ENCODE results near the gene SPATA1. TPM values are rescaled to one million over a fixed set of nuclear protein-coding genes. Genes with fewer than 3 reads are reported as not detected.

The SPATA1 gene
- total and polyA plus RNA-seq, 2 of the 8 experiments (the other 6 are each of a cell fraction or from before 2014, with no cell fraction given): 0.51 to 1.1 TPM

DNA sequence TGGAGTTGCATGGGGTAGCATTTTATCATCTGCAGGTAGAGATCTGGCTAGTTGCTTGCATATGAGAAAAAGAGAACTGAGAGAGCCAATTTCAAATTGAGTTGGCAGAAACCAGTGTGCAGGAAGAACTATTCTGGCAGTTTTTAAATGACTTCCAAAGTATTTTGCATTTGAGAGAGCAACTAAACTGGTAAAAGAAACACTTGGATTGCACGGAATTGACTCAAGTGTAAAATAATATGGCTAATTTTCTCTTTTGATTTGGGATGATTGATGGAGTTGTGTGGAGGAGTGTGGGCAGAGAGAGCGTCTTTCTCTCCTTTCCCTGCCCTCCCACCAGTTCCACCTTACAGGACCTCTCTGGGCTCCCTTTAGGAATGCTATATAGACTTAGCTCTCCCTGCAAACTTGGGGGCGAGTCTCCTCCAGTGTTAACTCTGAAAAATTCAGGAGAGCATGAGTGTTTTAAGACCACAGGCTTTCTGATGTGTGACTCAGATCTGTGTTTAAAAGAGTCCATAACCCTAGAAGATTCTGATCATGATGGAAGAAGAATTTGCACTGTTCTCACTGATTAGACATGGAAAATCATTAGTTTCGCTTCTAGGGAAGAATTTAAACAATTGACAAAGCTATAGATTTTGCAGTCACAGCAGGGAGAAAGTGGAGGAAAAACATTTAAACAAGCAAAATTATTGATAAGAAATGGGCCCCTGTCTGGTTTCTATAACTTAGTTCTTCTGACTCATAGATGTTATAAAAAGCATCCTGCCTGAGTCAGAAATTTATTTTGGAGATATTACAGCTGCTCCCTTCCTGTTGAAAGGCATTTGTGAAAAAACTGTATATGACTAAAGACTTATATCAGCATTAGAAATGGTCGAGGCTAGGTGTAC, 92.9 kb downstream of the SPATA1 start:
- Histone ChIP-seq H3K9me3 (ENCODE audit: insufficient read depth in 2 of 2, low read depth in 1 of 2, low read length in 1 of 2) (no peaks in the 10 kb centered on the region), H3K4me3 (ENCODE audit: extremely low read depth in 1 of 4, insufficient read depth in 2 of 4, low read depth in 3 of 4, low read length in 4 of 4) (no peak overlapping the region), H4K8ac (ENCODE audit: extremely low read depth, insufficient read depth, low read length) (no peak overlapping the region), H4K91ac (replicated peaks; ENCODE audit: insufficient read length, low read length) (no peak overlapping the region), H2BK20ac (ENCODE audit: low read length) (no peak overlapping the region), H3K18ac (ENCODE audit: extremely low read depth, low read length) (no peak overlapping the region), H4K5ac (ENCODE audit: insufficient read length, low read depth, low read length) (no peak overlapping the region), H4K20me1 (replicated peaks in 1 of 2; ENCODE audit: control insufficient read depth in 1 of 2, insufficient read depth in 2 of 2, low read length in 2 of 2) (no peaks in the 10 kb centered on the region), H3K9ac (replicated peaks in 1 of 4; ENCODE audit: extremely low read depth in 1 of 4, low read depth in 3 of 4, low read length in 3 of 4) (no peak overlapping the region), H3K56ac (replicated peaks; ENCODE audit: insufficient read length, low read depth, low read length) (no peak overlapping the region), H2AFZ (ENCODE audit: low read length) (no peak overlapping the region), H2BK12ac (ENCODE audit: low read depth, low read length) (no peak overlapping the region), H3K36me3 (ENCODE audit: control insufficient read depth in 2 of 4, insufficient read depth in 4 of 4, low read length in 3 of 4) (no peaks in the 10 kb centered on the region), H3K27ac (ENCODE audit: low read depth, low read length) (no peak overlapping the region), H2BK120ac (replicated peaks; ENCODE audit: low read depth, low read length) (no peak overlapping the region), H3K4ac (replicated peaks; ENCODE audit: insufficient read length, low read depth, low read length) (no peak overlapping the region), H3K4me1 (replicated peaks in 1 of 4; ENCODE audit: control insufficient read depth in 3 of 4, insufficient read depth in 4 of 4, low read length in 3 of 4) (no peaks in the 10 kb centered on the region; a peak in 1 of 7 replicates), H3K23ac (ENCODE audit: insufficient read length) (no peak overlapping the region), H2BK5ac (ENCODE audit: low read depth, low read length) (no peak overlapping the region), H3K27me3 (replicated peaks in 1 of 4; ENCODE audit: control insufficient read depth in 3 of 4, extremely low read depth in 1 of 4, insufficient read depth in 3 of 4, low read length in 3 of 4) (no peaks in the 10 kb centered on the region), H2AK5ac (ENCODE audit: low read depth, low read length) (no peak overlapping the region), H2BK15ac (ENCODE audit: low read length) (no peak overlapping the region), H3K23me2 (ENCODE audit: low read depth, low read length) (no peaks in the 10 kb centered on the region), H3K79me1 (ENCODE audit: low read depth, low read length) (no peaks in the 10 kb centered on the region), H3K4me2 (ENCODE audit: insufficient read depth in 1 of 2, low read depth in 2 of 2, low read length in 2 of 2) (no peak overlapping the region), H3K14ac (ENCODE audit: insufficient read length) (no peak overlapping the region), H3K79me2 (ENCODE audit: control insufficient read depth in 1 of 2, insufficient read depth in 2 of 2, low read length in 2 of 2) (no peaks in the 10 kb centered on the region)
- DNase-seq (ENCODE audit: low read depth in 1 of 2, low spot score in 2 of 2): no peak
- no peak for FAIRE-seq
- POLR2A ChIA-PET (ENCODE audit: partially characterized antibody): no interaction called here
- CTCF ChIA-PET (ENCODE audit: partially characterized antibody): interaction anchor here (1.0 kb wide), 1 partner anchor 62 kb away, joined by 3 read pairs; no protein-coding TSS in a partner anchor
- WGBS, 2 experiments (ENCODE audit: extremely low coverage in 1 of 2, insufficient coverage in 1 of 2, insufficient read length in 1 of 2, insufficient replicate concordance in 2 of 2, low coverage in 1 of 2, low lambda C conversion rate in 2 of 2, missing lambda C conversion rate in 1 of 2): 76% methylated on average over 5 of the region's 5 CpGs; no CpG with 5 or more reads in 1 of the 2 experiments
- TF ChIP-seq KDM5A (IDR thresholded peaks at IDR 0.05; ENCODE audit: low read length): no peak
- no peak for TF ChIP-seq GABPA (IDR thresholded peaks at IDR 0.05; ENCODE audit: borderline replicate concordance, insufficient read depth, low read length)
- TF ChIP-seq BACH1 (IDR thresholded peaks at IDR 0.05; ENCODE audit: low read length): no peak
- TF ChIP-seq, protein P1, sequence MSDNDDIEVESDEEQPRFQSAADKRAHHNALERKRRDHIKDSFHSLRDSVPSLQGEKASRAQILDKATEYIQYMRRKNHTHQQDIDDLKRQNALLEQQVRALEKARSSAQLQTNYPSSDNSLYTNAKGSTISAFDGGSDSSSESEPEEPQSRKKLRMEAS (IDR thresholded peaks at IDR 0.05): no peak
- TF ChIP-seq EGR1 (IDR thresholded peaks at IDR 0.05; ENCODE audit: borderline replicate concordance, low read depth, low read length): no peak
- no peak for TF ChIP-seq ASH2L (IDR thresholded peaks at IDR 0.05; ENCODE audit: low read length)
- TF ChIP-seq TBP (IDR thresholded peaks at IDR 0.05; ENCODE audit: low read depth, low read length): no peak
- TF ChIP-seq BRCA1 (IDR thresholded peaks at IDR 0.05; ENCODE audit: low read depth, low read length): no peak
- no peak for TF ChIP-seq EP300 (IDR thresholded peaks at IDR 0.05; ENCODE audit: borderline replicate concordance in 1 of 2, low read depth in 2 of 2, low read length in 2 of 2)
- TF ChIP-seq RNF2 (IDR thresholded peaks at IDR 0.05; ENCODE audit: borderline replicate concordance, low read depth, low read length, missing control alignments, poor library complexity, severe bottlenecking): no peak
- TF ChIP-seq MAFK (IDR thresholded peaks at IDR 0.05; ENCODE audit: low read depth, low read length): no peak
- no peak for TF ChIP-seq CEBPB (IDR thresholded peaks at IDR 0.05; ENCODE audit: low read depth, low read length)
